AG09309 (cell line): ENCODE measurements around the gene UFC1.

ENCODE experiments used
- DNase-seq: peaks from one replicate; pipeline ENCODE4 v3.0.0-alpha.2; 2010; ENCODE audit warnings: low read depth
- H3K4me3 ChIP-seq: 2 replicates; pipeline ENCODE4 v1.5.1; 2011; ENCODE audit warnings: mild to moderate bottlenecking, low read depth, low read length, moderate library complexity; ENCODE audit not compliant: control insufficient read depth
- CTCF ChIP-seq: IDR thresholded peaks from 2 replicates; pipeline ENCODE4 v1.5.1; 2011; ENCODE audit warnings: mild to moderate bottlenecking, low read depth, low read length, inconsistent platforms; ENCODE audit not compliant: insufficient read depth, control insufficient read depth; ENCODE audit errors: missing control alignments

The UFC1 gene

GRCh38 chr1:161153682-161154337 is at the start of gene UFC1:
TSS of gene UFC1 (plus strand) at chr1:161153978. CDS start at chr1:161153998, 20 bp downstream.
- H3K4me3 ChIP-seq: peak within 1 kb of the TSS; percentile 82
- no peak for TF ChIP-seq CTCF
- peak; percentile 59 for DNase-seq

GRCh38 chr1:161106431-161106830 is 47.3 kb upstream of the UFC1 start:
- no peak overlapping the region for H3K4me3 ChIP-seq
- no peak for TF ChIP-seq CTCF
- DNase-seq: no peak

GRCh38 chr1:161111117-161111516 is 42.7 kb upstream of the UFC1 start:
- no peak for TF ChIP-seq CTCF
- no peak for DNase-seq
- no peak overlapping the region for H3K4me3 ChIP-seq

- no peak for TF ChIP-seq CTCF
- DNase-seq: no peak
- no peak overlapping the region for H3K4me3 ChIP-seq
Measured at GRCh38 chr1:161111527-161111926, 42.3 kb upstream of the UFC1 start.

- DNase-seq: no peak
- no peak for TF ChIP-seq CTCF
- H3K4me3 ChIP-seq: no peak overlapping the region
Measured at GRCh38 chr1:161113915-161114314, 39.9 kb upstream of the UFC1 start.

GRCh38 chr1:161114556-161114955 is 39.2 kb upstream of the UFC1 start:
- no peak for DNase-seq
- TF ChIP-seq CTCF: no peak
- no peak overlapping the region for H3K4me3 ChIP-seq
